Hepatocyte (in vitro differentiated cells): ENCODE results near the gene FGF8.

Experiments
- CTCF ChIP-seq: fragments of 200-600 bp; sonication (generic); IDR thresholded peaks from 2 replicates; pipeline ENCODE4 v1.5.1; 2016; ENCODE audit warnings: antibody characterized with exemption, mild to moderate bottlenecking; ENCODE audit not compliant: poor library complexity
- EZH2phosphoT487 ChIP-seq: fragments of 200-600 bp; sonication (generic); IDR thresholded peaks from one replicate; pipeline ENCODE4 v1.6.1; 2018; ENCODE audit warnings: antibody characterized with exemption, mild to moderate bottlenecking, low read depth, moderate library complexity; ENCODE audit not compliant: unreplicated experiment, severe bottlenecking

GRCh38 chr10:101770331-101771215 lies 5.3 kb downstream of the FGF8 start:
- TF ChIP-seq CTCF = no peak
- no peak for TF ChIP-seq EZH2phosphoT487
